22Rv1 (cell line): ENCODE results near the gene SEPTIN2.

Experiments used
- H3K27ac ChIP-seq: fragments of 450-650 bp; 2 replicates; pipeline ENCODE4 v1.5.1; 2017
- ZFX ChIP-seq: fragments of 450-650 bp; IDR thresholded peaks from 2 replicates; pipeline ENCODE4 v1.6.1; 2017; ENCODE audit warnings: antibody characterized with exemption, borderline replicate concordance
- TF ChIP-seq, protein P1 (sequence below): fragments of 450-650 bp; IDR thresholded peaks from 2 replicates; pipeline ENCODE4 v1.5.1; 2017; ENCODE audit warnings: mild to moderate bottlenecking

SEPTIN2 gene

DNA sequence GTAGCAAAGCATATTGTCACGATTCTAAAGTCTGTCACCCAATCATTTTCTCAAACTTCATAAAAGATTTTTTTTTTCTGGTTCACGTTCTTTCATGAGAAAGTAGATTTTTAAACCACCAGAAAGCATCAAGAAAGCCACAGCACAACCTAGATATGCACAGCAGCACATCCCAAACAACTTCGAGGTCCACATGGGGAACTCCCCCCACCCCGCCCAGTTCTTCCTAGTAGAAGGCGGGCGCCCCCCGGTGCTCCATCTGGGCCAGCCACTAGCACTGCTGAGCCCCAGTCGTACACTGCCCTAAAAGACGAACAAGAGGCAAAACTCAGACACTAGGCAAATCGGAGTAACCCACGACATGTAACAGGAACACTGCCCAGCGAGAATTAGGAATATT lies 15.7 kb upstream of the SEPTIN2 start:
- H3K27ac ChIP-seq: no peak overlapping the region
- TF ChIP-seq ZFX: no peak
- TF ChIP-seq, protein P1, sequence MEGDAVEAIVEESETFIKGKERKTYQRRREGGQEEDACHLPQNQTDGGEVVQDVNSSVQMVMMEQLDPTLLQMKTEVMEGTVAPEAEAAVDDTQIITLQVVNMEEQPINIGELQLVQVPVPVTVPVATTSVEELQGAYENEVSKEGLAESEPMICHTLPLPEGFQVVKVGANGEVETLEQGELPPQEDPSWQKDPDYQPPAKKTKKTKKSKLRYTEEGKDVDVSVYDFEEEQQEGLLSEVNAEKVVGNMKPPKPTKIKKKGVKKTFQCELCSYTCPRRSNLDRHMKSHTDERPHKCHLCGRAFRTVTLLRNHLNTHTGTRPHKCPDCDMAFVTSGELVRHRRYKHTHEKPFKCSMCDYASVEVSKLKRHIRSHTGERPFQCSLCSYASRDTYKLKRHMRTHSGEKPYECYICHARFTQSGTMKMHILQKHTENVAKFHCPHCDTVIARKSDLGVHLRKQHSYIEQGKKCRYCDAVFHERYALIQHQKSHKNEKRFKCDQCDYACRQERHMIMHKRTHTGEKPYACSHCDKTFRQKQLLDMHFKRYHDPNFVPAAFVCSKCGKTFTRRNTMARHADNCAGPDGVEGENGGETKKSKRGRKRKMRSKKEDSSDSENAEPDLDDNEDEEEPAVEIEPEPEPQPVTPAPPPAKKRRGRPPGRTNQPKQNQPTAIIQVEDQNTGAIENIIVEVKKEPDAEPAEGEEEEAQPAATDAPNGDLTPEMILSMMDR: no peak

DNA sequence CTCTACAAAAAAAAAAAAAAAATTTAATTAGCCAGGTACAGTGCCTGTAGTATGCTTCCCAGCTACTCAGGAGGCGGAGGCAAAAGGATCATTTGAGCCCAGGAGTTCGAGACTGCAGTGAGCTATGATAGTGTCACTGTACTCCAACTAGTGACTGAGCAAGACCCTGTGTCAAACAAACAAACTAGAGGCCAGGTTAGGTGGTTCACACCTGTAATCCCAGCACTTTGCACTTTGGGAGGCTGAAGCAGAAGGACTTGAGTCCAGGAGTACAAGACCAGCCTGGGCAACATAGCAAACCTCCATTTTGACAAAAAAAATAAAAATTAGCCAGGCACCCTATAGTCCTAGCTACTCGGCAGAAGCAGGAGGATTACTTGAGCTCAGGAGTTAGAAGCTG lies 13.6 kb upstream of the SEPTIN2 start:
- TF ChIP-seq ZFX: no peak
- TF ChIP-seq, protein P1: no peak

DNA sequence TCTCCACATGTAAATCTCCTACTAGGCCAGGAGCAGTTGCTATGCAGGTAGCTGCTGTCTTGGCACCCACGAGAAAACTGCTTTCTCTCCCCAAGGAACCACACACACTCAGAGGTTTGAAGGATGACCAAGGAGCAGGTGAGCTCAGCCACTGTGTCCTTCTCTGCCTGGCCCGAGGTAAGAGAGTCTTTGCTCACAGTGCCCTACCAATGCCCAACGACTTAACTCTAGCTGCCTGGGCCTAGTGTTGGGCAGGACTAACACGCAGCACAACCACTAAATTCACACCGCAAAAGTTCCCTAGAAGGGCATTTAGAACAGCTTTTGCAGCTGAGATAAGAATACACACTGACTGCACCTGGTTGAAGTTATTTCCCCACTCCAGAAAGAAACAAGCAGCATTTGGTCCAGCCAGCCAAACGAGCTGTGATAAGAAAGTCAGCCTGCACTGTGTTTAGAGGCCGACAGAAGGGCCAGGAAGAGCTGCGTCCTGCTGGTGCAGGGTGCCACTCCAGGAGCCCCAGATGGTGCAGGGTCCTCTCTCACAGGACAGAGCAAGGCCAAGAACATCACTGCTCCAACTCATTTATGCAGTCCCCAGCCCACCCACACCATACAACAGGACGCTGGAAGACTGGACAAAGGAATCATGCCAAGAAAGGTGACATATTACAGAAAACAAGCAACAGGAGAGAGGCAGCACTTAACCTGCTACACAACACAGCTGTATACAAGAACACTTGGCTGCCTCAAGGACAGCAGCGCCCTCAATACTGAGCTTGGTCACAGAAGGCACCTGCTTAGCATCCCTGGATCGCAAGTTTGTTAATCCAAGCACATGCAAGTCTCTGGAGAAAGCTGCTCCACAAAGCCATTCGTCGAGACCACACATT lies 12.7 kb upstream of the SEPTIN2 start:
- TF ChIP-seq, protein P1: no peak
- no peak for TF ChIP-seq ZFX
- no peak overlapping the region for H3K27ac ChIP-seq

More for the DNA sequence above, 13.6 kb upstream of the SEPTIN2 start:
- no peak overlapping the region for H3K27ac ChIP-seq

DNA sequence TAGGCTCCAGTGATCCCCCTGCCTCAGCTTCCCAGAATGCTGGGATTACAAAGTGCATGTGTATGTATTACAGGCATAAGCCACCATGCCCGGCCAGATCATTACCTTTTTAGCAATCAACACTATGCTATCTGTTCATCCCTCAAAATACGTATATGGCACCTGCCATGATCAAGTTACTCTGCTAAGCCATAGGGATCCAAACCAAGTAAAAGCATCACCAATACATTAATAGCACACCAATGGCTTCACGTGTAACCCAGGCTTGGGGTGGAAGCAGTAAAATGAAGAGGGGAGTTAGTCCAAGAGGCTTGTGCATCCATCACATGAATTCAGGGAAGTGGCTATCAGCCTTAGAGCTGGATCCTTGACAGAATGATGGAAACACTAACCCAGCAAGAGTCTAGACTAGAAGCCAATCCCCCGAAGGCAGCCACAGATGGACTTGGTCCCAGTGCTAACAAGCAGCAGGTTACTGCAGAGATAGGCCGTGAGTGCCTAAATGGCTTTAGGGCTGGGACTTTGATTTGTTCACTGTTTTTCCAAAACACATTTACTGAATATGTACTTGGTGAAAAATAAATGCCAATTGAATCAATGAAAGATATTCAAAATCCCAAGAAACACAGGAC lies 11.6 kb upstream of the SEPTIN2 start:
- TF ChIP-seq, protein P1: no peak
- no peak for TF ChIP-seq ZFX
- H3K27ac ChIP-seq: no peak overlapping the region

DNA sequence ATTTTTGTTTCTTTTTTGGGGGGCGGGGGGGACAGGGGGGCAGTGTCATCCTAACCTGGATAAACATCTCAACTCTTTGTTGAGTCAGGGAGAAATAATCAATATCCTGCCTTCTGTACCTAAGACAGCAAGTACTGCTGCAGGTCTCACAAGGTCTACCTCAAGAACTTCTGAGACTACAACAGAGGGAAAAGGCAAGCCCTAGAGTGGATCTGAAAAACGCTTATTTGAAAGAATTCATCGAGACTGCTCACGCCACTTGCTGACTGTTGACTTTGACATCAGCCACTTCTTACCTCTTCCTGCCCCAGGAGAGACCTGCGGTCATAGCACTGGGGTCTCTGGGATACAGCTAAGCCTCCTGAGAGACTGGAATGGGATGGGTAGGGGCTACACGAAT lies 8.7 kb upstream of the SEPTIN2 start:
- H3K27ac ChIP-seq: no peak overlapping the region
- TF ChIP-seq, protein P1: no peak
- no peak for TF ChIP-seq ZFX

DNA sequence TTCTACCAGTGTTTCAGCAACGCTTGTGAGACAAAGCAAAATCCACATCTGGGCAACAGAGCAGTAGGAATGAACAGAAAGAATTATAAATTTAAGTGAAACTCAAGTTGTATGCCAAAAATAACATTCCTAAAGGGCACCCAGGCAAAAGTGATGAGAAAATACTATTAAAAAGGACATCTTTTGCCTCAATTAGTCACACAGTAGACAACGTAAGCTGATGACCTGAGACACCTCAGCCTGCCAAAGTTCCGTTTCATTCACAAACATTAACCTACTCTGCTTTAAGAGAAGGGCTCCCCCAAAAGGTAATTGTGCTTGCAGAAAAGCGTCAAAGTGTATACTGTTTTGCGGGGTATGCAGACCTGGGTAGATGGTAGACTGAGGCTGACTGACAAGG lies 7.5 kb upstream of the SEPTIN2 start:
- no peak for TF ChIP-seq ZFX
- no peak overlapping the region for H3K27ac ChIP-seq

DNA sequence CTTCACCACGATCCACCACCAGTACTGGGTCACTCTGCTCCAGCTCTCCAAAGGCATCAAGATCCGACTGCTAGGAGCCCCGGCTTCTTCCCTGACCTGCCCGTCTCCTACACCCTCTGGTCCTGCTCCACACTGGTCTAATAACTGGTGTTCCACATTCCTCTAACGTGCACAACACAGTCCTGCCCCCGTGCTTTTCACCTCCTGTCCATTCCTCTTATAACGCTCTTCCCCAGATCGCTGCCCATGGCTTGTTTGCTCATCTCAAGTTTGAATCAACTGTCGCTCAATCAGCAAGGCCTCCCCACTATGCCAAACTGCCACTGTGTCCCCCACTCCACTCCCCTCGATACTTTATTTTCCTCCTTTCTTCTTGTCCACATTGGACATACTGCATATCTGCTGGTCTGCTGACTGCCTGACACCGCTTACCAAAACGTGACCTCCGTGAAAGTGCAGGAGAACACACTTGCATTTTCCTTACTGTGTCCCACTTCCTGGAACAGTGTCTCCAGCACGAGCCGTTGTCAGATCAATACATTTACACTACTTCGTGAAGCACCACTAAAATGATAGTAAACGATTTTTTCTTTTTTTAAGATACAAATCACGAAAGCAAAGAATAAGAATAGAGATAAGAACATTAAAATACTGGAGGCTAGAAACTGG lies 6.8 kb upstream of the SEPTIN2 start:
- H3K27ac ChIP-seq: no peak overlapping the region
- TF ChIP-seq, protein P1: no peak
- TF ChIP-seq ZFX: no peak
